Skeletal muscle cell (primary cell): ENCODE measurements around the gene KCNK2.
A peak's percentile ranks its signal among the peaks of the same experiment; 100 is the strongest.

Experiments used
- DNase-seq: peaks from one replicate; pipeline ENCODE4 v3.0.0-alpha.2; 2010; ENCODE audit warnings: low read depth
- H3K4me3 ChIP-seq: 2 replicates; pipeline ENCODE4 v1.5.1; 2011; ENCODE audit warnings: low read depth, mild to moderate bottlenecking, control low read depth, low read length, moderate library complexity

The KCNK2 gene

GRCh38 chr1:215082532-215083382, at the start of gene KCNK2:
TSS of gene KCNK2 (plus strand) at chr1:215082737. CDS start at chr1:215083386, 649 bp downstream.
- DNase-seq, result no peak
- peak within 1 kb of the TSS; percentile 67 for H3K4me3 ChIP-seq

DNA sequence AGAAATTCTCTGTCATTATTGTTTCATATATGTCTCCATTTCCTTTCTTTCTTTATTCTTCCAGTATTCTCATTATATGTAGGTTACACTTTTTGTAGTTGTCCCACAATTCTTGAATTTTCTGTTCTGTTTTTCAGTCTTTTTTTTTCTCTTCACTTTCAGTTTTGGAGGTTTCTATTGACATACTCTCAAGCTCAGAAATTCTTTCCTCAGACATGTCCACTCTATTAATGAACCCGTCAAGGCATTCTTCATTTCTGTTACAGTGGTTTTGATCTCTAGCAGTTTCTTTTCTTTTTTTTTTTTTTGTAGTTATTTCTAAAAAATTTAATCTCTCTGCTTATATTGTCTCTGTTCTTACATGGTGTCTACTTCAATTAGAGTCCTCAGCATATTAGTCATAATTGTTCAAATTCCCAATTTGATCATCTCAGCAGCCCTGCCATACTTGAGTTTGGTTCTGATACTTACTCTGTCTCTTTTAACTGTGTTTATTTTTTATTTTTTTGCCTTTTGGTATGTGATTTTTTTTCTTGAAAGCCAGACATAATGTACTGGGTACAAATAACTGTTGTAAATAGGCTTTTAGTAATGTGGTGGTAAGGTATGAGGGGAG, 49.5 kb upstream of the KCNK2 start:
- H3K4me3 ChIP-seq, result no peak overlapping the region
- DNase-seq, result no peak

- no peak overlapping the region for H3K4me3 ChIP-seq
- no peak for DNase-seq
These were observed 42.3 kb upstream of the KCNK2 start for GRCh38 chr1:215040190-215040589.

DNA sequence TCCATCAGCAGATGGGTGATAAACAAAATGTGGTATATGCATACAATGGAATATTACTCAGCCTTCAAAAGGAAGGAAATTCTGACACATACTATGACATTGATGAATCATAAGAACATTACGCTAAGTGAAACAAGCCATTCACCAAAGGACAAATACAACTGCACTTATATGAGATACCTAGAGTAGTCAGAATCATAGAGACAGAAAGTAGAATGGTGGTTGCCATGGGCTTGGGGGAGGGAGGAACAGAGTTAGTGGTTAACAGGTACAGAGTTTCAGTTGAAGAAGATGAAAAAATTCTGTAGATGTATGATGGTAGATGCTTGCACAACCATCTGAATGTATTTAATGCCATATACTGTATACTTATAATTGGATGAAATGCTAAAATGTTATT, 39.1 kb upstream of the KCNK2 start:
- DNase-seq, result no peak
- H3K4me3 ChIP-seq, result no peak overlapping the region

- DNase-seq, result no peak
- no peak overlapping the region for H3K4me3 ChIP-seq
These were observed 38.4 kb upstream of the KCNK2 start for GRCh38 chr1:215044151-215044550.

- H3K4me3 ChIP-seq, result no peak overlapping the region
- no peak for DNase-seq
These were observed 36.7 kb upstream of the KCNK2 start for GRCh38 chr1:215045698-215046308.

- no peak overlapping the region for H3K4me3 ChIP-seq
- DNase-seq, result no peak
These were observed 30.1 kb upstream of the KCNK2 start for GRCh38 chr1:215052256-215053015.

- H3K4me3 ChIP-seq, result no peak overlapping the region
- no peak for DNase-seq
These were observed 28.3 kb upstream of the KCNK2 start for GRCh38 chr1:215054266-215054665.

DNA sequence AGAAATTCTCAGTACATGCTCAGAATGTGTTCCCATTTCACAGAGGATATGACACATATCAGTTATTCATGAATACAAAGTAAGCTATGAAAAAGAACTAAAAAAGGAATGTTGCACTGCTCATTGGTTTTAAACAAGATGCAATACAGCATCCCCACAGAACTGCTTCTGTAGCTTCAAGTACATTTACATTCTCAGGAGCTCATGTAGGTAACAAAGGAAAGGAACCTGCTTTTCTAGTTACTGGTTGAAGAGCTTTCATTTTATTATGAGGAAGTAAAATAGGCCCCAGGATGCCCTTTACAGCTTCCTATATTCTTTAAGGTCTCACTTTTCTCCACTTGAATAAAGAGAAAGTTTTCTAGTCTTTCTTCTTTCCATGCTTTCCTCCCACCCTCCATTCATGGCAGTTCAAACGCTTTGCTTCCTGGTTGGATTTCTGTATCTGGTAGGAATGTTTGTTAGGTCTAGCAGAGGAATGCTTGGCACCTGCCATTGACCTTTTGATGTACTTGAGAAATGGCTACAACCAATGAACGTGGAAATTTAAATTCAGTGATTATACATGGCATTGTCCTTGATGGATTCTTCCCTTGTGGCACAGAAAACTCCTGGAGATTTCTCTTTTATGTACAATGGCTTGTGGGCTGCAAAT, 27.1 kb upstream of the KCNK2 start:
- DNase-seq, result no peak
- H3K4me3 ChIP-seq, result no peak overlapping the region

GRCh38 chr1:215056584-215056983, 26.0 kb upstream of the KCNK2 start:
- no peak overlapping the region for H3K4me3 ChIP-seq
- no peak for DNase-seq

GRCh38 chr1:215059947-215060346, 22.6 kb upstream of the KCNK2 start:
- no peak for DNase-seq
- no peak overlapping the region for H3K4me3 ChIP-seq

DNA sequence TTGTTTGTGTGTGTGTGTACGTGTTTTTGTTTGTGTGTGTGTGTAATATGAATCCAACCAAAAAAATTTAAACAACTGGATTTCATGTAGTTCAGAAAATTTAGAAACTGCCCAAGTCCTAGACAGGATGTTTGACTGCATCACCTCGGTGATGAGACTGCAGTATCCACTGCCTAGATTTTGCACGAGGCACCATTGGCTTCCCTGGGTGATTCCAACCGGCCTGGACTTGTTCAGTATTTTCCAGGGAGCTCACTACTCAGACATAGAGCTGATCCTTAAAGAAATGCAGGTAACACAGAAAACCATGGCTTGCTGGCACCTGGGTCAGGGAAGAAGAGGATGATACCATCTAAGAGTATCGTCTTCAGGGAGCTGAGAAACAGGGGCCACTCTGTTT, 18.2 kb upstream of the KCNK2 start:
- H3K4me3 ChIP-seq, result no peak overlapping the region
- no peak for DNase-seq

DNA sequence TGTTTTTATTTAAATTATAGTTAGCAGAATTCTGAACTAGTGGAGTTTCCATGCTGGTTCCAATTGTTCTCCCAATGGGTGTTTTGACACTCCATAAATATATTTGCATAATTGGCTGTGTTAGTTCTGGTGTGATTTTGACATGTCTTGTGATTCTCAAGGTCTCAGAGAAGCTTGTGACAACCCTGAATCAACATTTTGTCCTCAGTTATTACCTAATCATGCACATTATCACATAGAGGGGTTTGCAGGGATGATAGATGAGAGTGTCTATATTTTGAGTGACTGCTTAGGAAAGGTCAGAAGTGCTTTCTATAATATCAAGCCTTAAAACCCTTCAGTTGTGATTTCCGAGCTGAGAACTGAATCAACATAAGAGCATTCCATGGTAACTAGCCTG, 11.5 kb upstream of the KCNK2 start:
- DNase-seq, result no peak
- H3K4me3 ChIP-seq, result no peak overlapping the region

- H3K4me3 ChIP-seq, result no peak overlapping the region
These were observed 6.2 kb upstream of the KCNK2 start for GRCh38 chr1:215076322-215076721.

DNA sequence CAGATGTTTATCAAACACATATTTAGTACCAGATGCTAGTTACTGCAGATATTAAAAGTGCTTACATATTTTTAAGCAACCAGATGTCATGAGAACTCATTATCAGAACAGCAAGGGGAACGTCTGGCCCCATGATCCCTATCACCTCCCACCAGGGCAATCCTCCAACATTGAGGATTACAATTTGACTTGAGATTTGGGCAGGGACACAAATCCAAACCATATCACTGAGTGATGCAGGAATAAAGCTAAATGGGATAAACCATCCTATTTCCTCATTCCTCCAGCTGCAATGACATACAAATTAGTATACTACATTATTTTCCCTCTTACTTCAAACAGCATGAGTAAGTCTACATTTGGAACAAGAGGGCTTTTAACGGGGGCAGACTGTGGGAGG, 3.1 kb upstream of the KCNK2 start:
- no peak overlapping the region for H3K4me3 ChIP-seq
- DNase-seq, result no peak

More at GRCh38 chr1:215076322-215076721, 6.2 kb upstream of the KCNK2 start:
- no peak for DNase-seq

GRCh38 chr1:215081661-215082531, 641 bp upstream of the KCNK2 start:
- no peak for DNase-seq
- H3K4me3 ChIP-seq, result peak overlapping the region; percentile 67

DNA sequence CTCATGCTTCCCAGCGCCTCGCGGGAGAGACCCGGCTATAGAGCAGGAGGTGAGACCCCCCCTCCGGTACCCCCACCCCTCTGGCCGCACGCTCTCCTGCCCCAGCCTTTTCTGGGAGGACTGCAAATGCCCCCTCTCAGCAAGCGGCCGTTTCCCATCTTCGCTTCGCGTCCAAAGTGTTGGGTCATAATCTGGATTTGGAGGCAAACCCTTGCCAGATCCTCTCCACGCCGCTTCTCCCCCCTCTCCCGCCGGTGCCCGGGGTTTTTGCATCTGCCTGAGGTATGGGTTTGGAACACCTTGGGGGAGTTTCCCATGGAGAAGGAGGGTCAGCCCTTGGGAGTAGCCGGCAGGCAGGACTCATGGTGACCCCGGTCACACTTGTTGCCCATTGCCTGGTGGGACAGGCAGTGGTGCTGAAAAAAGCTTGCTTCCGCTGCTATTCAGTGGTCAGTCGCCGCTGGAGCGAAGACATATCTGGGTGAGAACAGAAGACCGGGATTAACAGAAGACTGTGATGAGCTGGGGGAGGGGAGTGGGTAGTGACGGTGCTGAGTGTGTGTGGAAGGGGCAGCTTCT, 935 bp downstream of the KCNK2 start:
- H3K4me3 ChIP-seq, result peak overlapping the region; percentile 66

DNA sequence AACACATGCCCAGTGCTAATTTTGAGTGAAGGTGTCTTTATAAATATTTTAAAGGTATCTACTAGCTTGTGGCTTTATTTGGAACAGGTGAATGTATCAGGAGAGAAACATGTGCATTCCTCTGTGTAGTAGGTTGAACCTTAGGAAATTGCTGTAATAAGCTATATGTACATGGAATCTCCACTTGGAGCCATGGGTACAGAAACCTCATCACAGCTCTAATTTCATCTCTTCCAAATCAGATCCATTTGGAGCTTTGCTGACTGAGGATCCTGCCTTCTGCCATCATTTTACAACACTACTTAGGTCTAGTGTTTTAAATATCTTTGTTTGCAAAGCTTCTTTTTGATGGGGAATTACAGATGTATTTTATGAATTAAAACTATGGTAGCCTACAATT, 2.1 kb downstream of the KCNK2 start:
- H3K4me3 ChIP-seq, result no peak overlapping the region
- no peak for DNase-seq

More for the DNA sequence above, 935 bp downstream of the KCNK2 start:
- DNase-seq, result no peak
